HCT116 (cell line): Measurements from ENCODE around the gene PRR27. TPM values are rescaled to one million over a fixed set of nuclear protein-coding genes. Genes with fewer than 3 reads are reported as not detected.
"Not testable (repeated sequence)": the region's sequence is repeated elsewhere in the genome, so short reads cannot be mapped to it uniquely, and the experiment has no call there.

Experiments used
- ATAC-seq: fragments of 200-7000 bp; cut with Tn5 transposase; 2 replicates; pipeline ENCODE4 v1.9.1; 2020; ENCODE audit warnings: mild to moderate bottlenecking, moderate library complexity
- BruUV-seq: library from RNA; stranded (reverse); fragments of 400-500 nt; replicated peaks from 2 replicates; lab custom pipeline; 2021; lab: Mats Ljungman, UMichigan
- CTCF ChIA-PET: fragments of 300-600 bp; sonication (Branson Sonifier 250); formaldehyde crosslinking; loops from one replicate; lab custom pipeline; 2021; ENCODE audit warnings: antibody characterized with exemption; lab: Charles Lee
- POLR2A ChIA-PET: fragments of 300-600, 350-600 bp; sonication (Branson Sonifier 250); formaldehyde crosslinking; loops from one replicate; lab custom pipeline; 2021; ENCODE audit warnings: antibody characterized with exemption; lab: Charles Lee
- RAD21 ChIA-PET, 2 experiments: fragments of 300-600 bp; sonication (Branson Sonifier 250); formaldehyde crosslinking; loops; one replicate each; lab custom pipeline; 2023; ENCODE audit warnings: low total read pairs in 2 of 2; ENCODE audit not compliant: uncharacterized antibody in 2 of 2, unreplicated experiment in 2 of 2, low non-redundant PET in 1 of 2; lab: Charles Lee
- DNase-seq: peaks from one replicate; pipeline ENCODE4 v3.0.0-alpha.2; 2010; ENCODE audit warnings: low read depth, low spot score
- H2AFZ ChIP-seq: fragments of 200-600 bp; shearing (Covaris generic), sonication (generic); 2 replicates; pipeline ENCODE4 v1.6.1; 2017; ENCODE audit warnings: low read depth, mixed run types, mixed read lengths, antibody characterized with exemption, low read length; ENCODE audit not compliant: poor library complexity, severe bottlenecking
- H3K27ac ChIP-seq: 2 replicates; pipeline ENCODE4 v1.5.1; 2012; ENCODE audit warnings: low read depth, low read length
- H3K27me3 ChIP-seq: fragments of 200-600 bp; sonication (generic); 2 replicates; pipeline ENCODE4 v1.6.1; 2016; ENCODE audit warnings: mixed run types, low read length, mixed read lengths; ENCODE audit not compliant: insufficient read depth
- H3K36me3 ChIP-seq, 2 experiments: fragments of 200-500 bp in 1 of 2; fragments of 200-600 bp in 1 of 2; sonication (Bioruptor generic) in 1 of 2; sonication (generic) in 1 of 2; 2 replicates each; pipeline versions ENCODE4 v1.5.1 to v1.6.1; 2014 to 2016; ENCODE audit warnings: low read length in 2 of 2, inconsistent platforms in 1 of 2, mixed read lengths in 1 of 2, mixed run types in 1 of 2; ENCODE audit not compliant: insufficient read depth in 2 of 2, control insufficient read depth in 1 of 2
- H3K4me1 ChIP-seq, 2 experiments: fragments of 200-600 bp in 1 of 2; sonication (generic) in 1 of 2; 2 replicates each; pipeline versions ENCODE4 v1.5.1 to v1.6.1; 2012 to 2017; ENCODE audit warnings: low read length in 2 of 2, inconsistent platforms in 1 of 2, mild to moderate bottlenecking in 1 of 2, mixed read lengths in 1 of 2, mixed run types in 1 of 2, moderate library complexity in 1 of 2; ENCODE audit not compliant: insufficient read depth in 2 of 2, control insufficient read depth in 1 of 2
- H3K4me2 ChIP-seq: fragments of 200-600 bp; sonication (generic); 2 replicates; pipeline ENCODE4 v1.6.1; 2017; ENCODE audit warnings: mixed run types, low read length, mixed read lengths
- H3K4me3 ChIP-seq, 2 experiments: fragments of 200-600 bp in 1 of 2; sonication (generic) in 1 of 2; replicated peaks in 1 of 2; 2 replicates each; pipeline ENCODE4 v1.5.1; 2011 to 2016; ENCODE audit warnings: low read length in 2 of 2, control low read depth in 1 of 2, low read depth in 1 of 2, mild to moderate bottlenecking in 1 of 2, mixed read lengths in 1 of 2, mixed run types in 1 of 2
- H3K79me2 ChIP-seq: fragments of 200-600 bp; sonication (generic); 2 replicates; pipeline ENCODE4 v1.6.1; 2017; ENCODE audit warnings: mild to moderate bottlenecking, mixed run types, low read length, moderate library complexity, mixed read lengths; ENCODE audit not compliant: insufficient read depth
- H3K9ac ChIP-seq: fragments of 200-600 bp; sonication (generic); 2 replicates; pipeline ENCODE4 v1.6.1; 2016; ENCODE audit warnings: low read length, mixed read lengths
- H3K9me2 ChIP-seq: fragments of 200-600 bp; sonication (generic), shearing (Covaris generic); 2 replicates; pipeline ENCODE4 v1.6.1; 2017; ENCODE audit warnings: mixed run types, mild to moderate bottlenecking, moderate library complexity; ENCODE audit not compliant: insufficient read depth
- H3K9me3 ChIP-seq, 2 experiments: fragments of 200-500 bp in 1 of 2; fragments of 200-600 bp in 1 of 2; sonication (Bioruptor generic) in 1 of 2; sonication (generic) in 1 of 2; 2 replicates each; pipeline ENCODE4 v1.6.1; 2014 to 2017; ENCODE audit warnings: low read length in 2 of 2, mixed read lengths in 2 of 2, inconsistent platforms in 1 of 2, low read depth in 1 of 2, mild to moderate bottlenecking in 1 of 2, mixed run types in 1 of 2, moderate library complexity in 1 of 2; ENCODE audit not compliant: control insufficient read depth in 1 of 2, insufficient read depth in 1 of 2
- H4K20me1 ChIP-seq: fragments of 200-600 bp; sonication (generic), shearing (Covaris generic); 2 replicates; pipeline ENCODE4 v1.6.1; 2017; ENCODE audit warnings: mixed run types, mild to moderate bottlenecking, moderate library complexity; ENCODE audit not compliant: insufficient read depth
- intact Hi-C: fragments of 100-400 bp; cut with micrococcal nuclease; formaldehyde crosslinking; loops from 2 replicates; pipeline ENCODE4 v1.10.0; 2022
- total RNA-seq: library from RNA; stranded (reverse); gene quantifications from one replicate; pipeline ENCODE4 v1.2.1, GENCODE V29; 2021; ENCODE audit not compliant: unreplicated experiment

The PRR27 gene
- total RNA-seq, 1 experiment from 2014 or later, result not detected

DNA sequence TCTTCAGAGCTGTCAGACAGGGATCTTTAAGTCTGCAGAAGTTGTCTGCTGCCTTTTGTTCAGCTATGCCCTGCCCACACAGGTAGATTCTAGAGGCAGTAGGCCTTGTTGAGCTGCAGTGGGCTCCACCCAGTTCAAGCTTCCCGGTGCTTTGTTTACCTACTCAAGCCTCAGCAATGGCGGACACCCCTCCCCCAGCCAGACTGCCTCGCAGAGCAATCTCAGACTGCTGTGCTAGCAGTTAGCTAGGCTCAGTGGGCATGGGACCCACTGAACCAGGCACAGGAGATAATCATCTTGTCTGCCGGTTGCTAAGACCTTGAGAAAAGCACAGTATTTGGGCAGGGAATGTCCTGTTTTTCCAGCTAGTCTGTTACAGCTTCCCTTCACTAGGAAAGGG is 58.7 kb downstream of the PRR27 start:
- H3K36me3 ChIP-seq, CTCF ChIA-PET, DNase-seq, intact Hi-C loops, H3K9me3 ChIP-seq, H3K9me2 ChIP-seq, H2AFZ ChIP-seq, H3K27me3 ChIP-seq, H3K27ac ChIP-seq, H4K20me1 ChIP-seq, BruUV-seq, RAD21 ChIA-PET, H3K4me3 ChIP-seq, H3K4me2 ChIP-seq, POLR2A ChIA-PET, H3K4me1 ChIP-seq, H3K9ac ChIP-seq, ATAC-seq, H3K79me2 ChIP-seq: not testable (repeated sequence)

Other genes starting within 250 kb of the PRR27 start
- not detected for gene CSN1S1, start 223.2 kb upstream of the PRR27 start, total RNA-seq
- not detected for gene CSN2, start 188.5 kb upstream of the PRR27 start, total RNA-seq
- gene STATH, start 158.3 kb upstream of the PRR27 start, total RNA-seq, result not detected
- gene HTN3, start 125.8 kb upstream of the PRR27 start, total RNA-seq, result not detected
- gene HTN1, start 103.8 kb upstream of the PRR27 start, total RNA-seq, result not detected
- gene ODAM, start 41.5 kb downstream of the PRR27 start, total RNA-seq, result not detected
- not detected for gene FDCSP, start 71.9 kb downstream of the PRR27 start, total RNA-seq
- gene CSN3, start 88.4 kb downstream of the PRR27 start, total RNA-seq, result not detected
- gene CABS1, start 180.7 kb downstream of the PRR27 start, total RNA-seq, result not detected
- not detected for gene SMR3A, start 206.5 kb downstream of the PRR27 start, total RNA-seq
- gene SMR3B, start 228.9 kb downstream of the PRR27 start, total RNA-seq, result not detected
- gene OPRPN, start 243.7 kb downstream of the PRR27 start, total RNA-seq, result not detected